GM10266 (cell line): ENCODE results near the gene RALGAPB.
"Not testable (repeated sequence)": the region's sequence is repeated elsewhere in the genome, so short reads cannot be mapped to it uniquely, and the experiment has no call there.

Experiments used
- DNase-seq: peaks from one replicate; pipeline ENCODE4 v3.0.0; 2012; ENCODE audit errors: extremely low spot score
- CTCF ChIP-seq: IDR thresholded peaks from 2 replicates; pipeline ENCODE4 v1.5.1; 2012; ENCODE audit warnings: mild to moderate bottlenecking, low read depth; ENCODE audit not compliant: control insufficient read depth, insufficient read depth; ENCODE audit errors: missing control alignments

Gene RALGAPB

GRCh38 chr20:38498909-38499308 lies 26.3 kb downstream of the RALGAPB start:
- no peak for DNase-seq

GRCh38 chr20:38499366-38499765 lies 26.7 kb downstream of the RALGAPB start:
- DNase-seq, result no peak
- no peak for TF ChIP-seq CTCF

More at GRCh38 chr20:38498909-38499308, 26.3 kb downstream of the RALGAPB start:
- TF ChIP-seq CTCF, result no peak

GRCh38 chr20:38501858-38502436 lies 29.3 kb downstream of the RALGAPB start:
- DNase-seq, result no peak
- TF ChIP-seq CTCF, result no peak

GRCh38 chr20:38504368-38505090 lies 31.9 kb downstream of the RALGAPB start:
- TF ChIP-seq CTCF, result no peak
- DNase-seq, result no peak

- TF ChIP-seq CTCF, result no peak
These were observed 32.4 kb downstream of the RALGAPB start for GRCh38 chr20:38505091-38505455.

GRCh38 chr20:38511726-38512125 lies 39.1 kb downstream of the RALGAPB start:
- DNase-seq, result not testable (repeated sequence)

More at GRCh38 chr20:38505091-38505455, 32.4 kb downstream of the RALGAPB start:
- no peak for DNase-seq

- TF ChIP-seq CTCF, result no peak
- no peak for DNase-seq
These were observed 41.5 kb downstream of the RALGAPB start for GRCh38 chr20:38514185-38514584.

GRCh38 chr20:38514947-38515346 lies 42.3 kb downstream of the RALGAPB start:
- DNase-seq, result no peak
- no peak for TF ChIP-seq CTCF
